ENCODE data around the gene C1orf232. TPM values are rescaled to one million over a fixed set of nuclear protein-coding genes. Genes with fewer than 3 reads are reported as not detected.

The C1orf232 gene
- polyA plus RNA-seq, 2 of the 4 experiments (the other 2 are of a cell fraction), result not detected

GRCh38 chr1:26182383-26182696 is 13.6 kb upstream of the C1orf232 start:
- no peak for FAIRE-seq
- Histone ChIP-seq H3K27ac (no peak overlapping the region), H3K4me2 (no peak overlapping the region), H3K4me3 (no peak overlapping the region), H3K9me3 (no peaks in the 10 kb centered on the region), H3K4me1 (no peaks in the 10 kb centered on the region)
- 81% methylated on average over 6 of the region's 7 CpGs for WGBS (ENCODE audit: missing lambda C conversion rate)
- ChIA-PET CTCF (interaction anchor here (2.9 kb wide), 1 partner anchor 52 kb away, joined by 10 read pairs; the partner anchor contains the start of gene CEP85), POLR2A (no interaction called here)
- no peak for ATAC-seq
- TF ChIP-seq EHMT2 (IDR thresholded peaks at IDR 0.05; ENCODE audit: low read depth) (no peak), FOSB (CRISPR knock-in tag; IDR thresholded peaks at IDR 0.05) (no peak), BHLHE40 (IDR thresholded peaks at IDR 0.05; ENCODE audit: low read depth, low read length) (no peak), USF2 (IDR thresholded peaks at IDR 0.05) (no peak)
- no peak for DNase-seq (ENCODE audit: low read depth in 1 of 2, low spot score in 1 of 2)

GRCh38 chr1:26181586-26182382 is 13.0 kb upstream of the C1orf232 start:
- ChIA-PET POLR2A (no interaction called here), CTCF (interaction anchor here (2.9 to 4.7 kb wide), 2 partner anchors 12 to 52 kb away, joined by 10 to 22 read pairs; partner anchors contain the start of genes CEP85 and ZNF593)
- Histone ChIP-seq H3K4me3 (no peak overlapping the region), H3K9me3 (no peaks in the 10 kb centered on the region), H3K27ac (no peak overlapping the region), H3K4me1 (no peaks in the 10 kb centered on the region), H3K4me2 (no peak overlapping the region)
- WGBS (ENCODE audit: missing lambda C conversion rate), result 69% methylated on average over 8 of the region's 9 CpGs
- TF ChIP-seq CHD2 (IDR thresholded peaks at IDR 0.05; ENCODE audit: low read length, partially characterized antibody), result no peak
- TF ChIP-seq MAFK (IDR thresholded peaks at IDR 0.05; ENCODE audit: partially characterized antibody), result no peak
- TF ChIP-seq PBX3 (IDR thresholded peaks at IDR 0.05), result no peak
- no peak for TF ChIP-seq CTCF (IDR thresholded peaks at IDR 0.05)
- TF ChIP-seq FOSB (CRISPR knock-in tag; IDR thresholded peaks at IDR 0.05), result no peak
- TF ChIP-seq RCOR1 (IDR thresholded peaks at IDR 0.05; ENCODE audit: low read depth, low read length), result no peak
- TF ChIP-seq HMGXB4 (CRISPR knock-in tag; IDR thresholded peaks at IDR 0.05; ENCODE audit: borderline replicate concordance), result no peak
- TF ChIP-seq ATOH8 (CRISPR knock-in tag; IDR thresholded peaks at IDR 0.05; ENCODE audit: low read depth), result no peak
- FAIRE-seq (no peak), ATAC-seq (no peak), DNase-seq (ENCODE audit: low read depth in 1 of 2, low spot score in 1 of 2) (no peak)

- no peak for DNase-seq (ENCODE audit: low read depth in 1 of 2, low spot score in 1 of 2)
- H3K4me3 ChIP-seq, result no peak overlapping the region
- no peak for TF ChIP-seq BCL3 (IDR thresholded peaks at IDR 0.05)
- no peak for TF ChIP-seq ZSCAN20 (CRISPR knock-in tag; IDR thresholded peaks at IDR 0.05)
- no peak for TF ChIP-seq EP300 (IDR thresholded peaks at IDR 0.05)
- no peak for TF ChIP-seq RCOR1 (IDR thresholded peaks at IDR 0.05; ENCODE audit: low read depth, low read length)
- H3K4me1 ChIP-seq, result no peaks in the 10 kb centered on the region
- no peak for ATAC-seq
- POLR2A ChIA-PET, result interaction anchor here (1.4 kb wide), 1 partner anchor 54 kb away, joined by 3 read pairs; the partner anchor contains the start of gene CEP85
- no peak overlapping the region for H3K4me2 ChIP-seq
- no peak for FAIRE-seq
- 58% methylated on average over 4 of the region's 4 CpGs for WGBS (ENCODE audit: missing lambda C conversion rate)
- no peaks in the 10 kb centered on the region for H3K9me3 ChIP-seq
- CTCF ChIA-PET, result interaction anchor here (1.0 to 4.7 kb wide), 4 partner anchors 10 to 54 kb away, joined by 3 to 22 read pairs (median 7); partner anchors contain the start of genes CEP85 and ZNF593
- H3K27ac ChIP-seq, result no peak overlapping the region
Measured at GRCh38 chr1:26180010-26180506, 11.3 kb upstream of the C1orf232 start.

All from A549 (cell line).